ENCODE data around the gene RIN3.

DNA sequence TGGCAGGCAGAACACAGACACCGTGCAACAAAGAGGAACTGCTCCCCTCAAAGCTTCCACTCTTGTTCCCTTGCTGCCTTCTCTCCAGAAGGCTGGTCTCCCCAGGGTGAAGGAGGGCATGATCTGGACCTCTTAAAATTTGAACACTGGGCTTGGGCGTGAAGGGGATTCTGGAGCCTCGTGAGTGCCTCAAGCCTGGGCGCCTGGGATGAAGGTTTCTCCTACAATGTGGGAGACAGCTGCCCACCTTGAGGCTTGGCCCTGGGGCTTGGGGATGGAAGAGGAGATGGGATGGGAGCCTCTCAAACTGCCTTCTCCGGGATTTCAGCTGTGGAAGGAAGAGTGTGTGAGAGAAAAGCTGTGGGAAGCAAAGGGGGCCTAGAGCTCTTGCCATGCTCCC, 7.8 kb upstream of the RIN3 start:
- TF ChIP-seq, protein P1, sequence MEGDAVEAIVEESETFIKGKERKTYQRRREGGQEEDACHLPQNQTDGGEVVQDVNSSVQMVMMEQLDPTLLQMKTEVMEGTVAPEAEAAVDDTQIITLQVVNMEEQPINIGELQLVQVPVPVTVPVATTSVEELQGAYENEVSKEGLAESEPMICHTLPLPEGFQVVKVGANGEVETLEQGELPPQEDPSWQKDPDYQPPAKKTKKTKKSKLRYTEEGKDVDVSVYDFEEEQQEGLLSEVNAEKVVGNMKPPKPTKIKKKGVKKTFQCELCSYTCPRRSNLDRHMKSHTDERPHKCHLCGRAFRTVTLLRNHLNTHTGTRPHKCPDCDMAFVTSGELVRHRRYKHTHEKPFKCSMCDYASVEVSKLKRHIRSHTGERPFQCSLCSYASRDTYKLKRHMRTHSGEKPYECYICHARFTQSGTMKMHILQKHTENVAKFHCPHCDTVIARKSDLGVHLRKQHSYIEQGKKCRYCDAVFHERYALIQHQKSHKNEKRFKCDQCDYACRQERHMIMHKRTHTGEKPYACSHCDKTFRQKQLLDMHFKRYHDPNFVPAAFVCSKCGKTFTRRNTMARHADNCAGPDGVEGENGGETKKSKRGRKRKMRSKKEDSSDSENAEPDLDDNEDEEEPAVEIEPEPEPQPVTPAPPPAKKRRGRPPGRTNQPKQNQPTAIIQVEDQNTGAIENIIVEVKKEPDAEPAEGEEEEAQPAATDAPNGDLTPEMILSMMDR (conservative IDR thresholded peaks at IDR 0.05 in 1 of 2, IDR thresholded peaks at IDR 0.05 in 1 of 2; ENCODE audit: extremely low read depth in 1 of 2, insufficient read depth in 1 of 2, low read depth in 1 of 2, low read length in 2 of 2), result no peak
- no peak for TF ChIP-seq EZH2 (IDR thresholded peaks at IDR 0.05; ENCODE audit: borderline replicate concordance, low read length)
